Mesodermal cell (in vitro differentiated cells): ENCODE results near the gene CACNB1.

Experiments used
- H3K27ac ChIP-seq: 2 replicates; pipeline ENCODE4 v1.7.0; 2013; ENCODE audit warnings: mild to moderate bottlenecking, low read depth, low read length, moderate library complexity; ENCODE audit not compliant: severe bottlenecking
- H3K36me3 ChIP-seq: 2 replicates; pipeline ENCODE4 v1.7.1; 2013; ENCODE audit warnings: mild to moderate bottlenecking, low read length, moderate library complexity; ENCODE audit not compliant: control insufficient read depth, insufficient read depth
- H3K4me1 ChIP-seq: one replicate; pipeline ENCODE4 v1.7.1; 2013; ENCODE audit warnings: mild to moderate bottlenecking, low read length; ENCODE audit not compliant: insufficient read depth, control insufficient read depth, poor library complexity, severe bottlenecking
- H3K4me3 ChIP-seq: 2 replicates; pipeline ENCODE4 v1.7.0; 2013; ENCODE audit warnings: low read length, control low read depth, mild to moderate bottlenecking; ENCODE audit not compliant: insufficient read depth, poor library complexity, severe bottlenecking; ENCODE audit errors: extremely low read depth
- H3K9me3 ChIP-seq: 2 replicates; pipeline ENCODE4 v1.7.1; 2013; ENCODE audit warnings: mild to moderate bottlenecking, low read length, moderate library complexity; ENCODE audit not compliant: control insufficient read depth
- WGBS, 2 experiments: methylation state at CpG; one replicate each; pipeline ENCODE4 v1.1.5; 2013; ENCODE audit warnings: missing lambda C conversion rate in 2 of 2; ENCODE audit not compliant: insufficient coverage in 2 of 2; 5-methylcytosine and 5-hydroxymethylcytosine counted together

CACNB1 gene

DNA sequence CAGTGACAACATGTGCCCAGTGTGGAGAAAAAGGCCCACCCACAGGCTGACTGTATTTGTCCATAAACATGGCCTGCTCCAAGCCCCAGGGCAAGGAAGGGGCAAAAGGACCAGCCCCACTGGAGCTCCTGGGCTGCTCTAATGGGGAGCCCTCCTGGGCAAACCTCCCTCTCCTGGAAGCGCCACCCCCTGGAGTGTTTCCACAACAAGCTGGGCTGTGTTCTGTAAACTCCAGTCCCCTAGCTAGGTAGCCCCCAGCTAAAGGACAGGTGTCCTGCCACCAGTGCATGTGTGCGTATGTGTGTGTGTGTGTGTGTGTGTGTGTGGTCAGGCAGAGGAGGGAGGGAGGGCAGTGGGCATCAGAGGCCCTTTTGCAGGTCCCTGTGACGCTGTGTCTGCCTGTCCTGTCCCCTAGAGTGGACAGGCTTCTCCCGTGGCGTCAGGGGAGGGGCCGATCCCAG, 39.5 kb upstream of the CACNB1 start:
- Histone ChIP-seq H3K27ac (no peak overlapping the region), H3K36me3 (no peaks in the 10 kb centered on the region), H3K9me3 (no peaks in the 10 kb centered on the region), H3K4me3 (no peak overlapping the region), H3K4me1 (no peaks in the 10 kb centered on the region)
- 90 to 94% methylated on average over 3 to 5 of the region's 6 CpGs for WGBS, 2 experiments

DNA sequence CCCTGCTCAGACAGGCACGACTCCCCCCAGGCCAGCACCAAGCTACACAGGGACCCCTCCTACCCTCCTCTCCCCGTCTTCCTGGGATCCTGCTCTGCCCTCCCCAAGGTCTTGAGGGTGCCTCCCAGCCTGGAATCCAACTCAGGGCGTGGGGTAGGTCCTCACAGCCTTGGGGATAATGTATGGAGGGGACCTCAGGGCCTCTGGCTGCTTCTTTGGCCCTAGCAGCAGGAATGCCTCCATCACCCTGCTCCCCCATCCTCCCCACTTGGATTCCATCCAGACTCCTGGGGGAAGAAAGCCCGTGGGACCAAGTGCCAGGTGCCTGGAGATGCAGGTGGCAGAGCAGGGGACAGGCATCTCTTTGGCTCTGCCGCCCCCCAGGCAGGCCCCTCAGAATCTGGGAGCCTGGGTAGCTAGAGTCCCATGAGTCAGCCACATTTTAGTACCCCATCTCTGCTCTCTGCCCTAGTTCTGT, 39.0 kb upstream of the CACNB1 start:
- no peaks in the 10 kb centered on the region for H3K9me3 ChIP-seq
- WGBS, 2 experiments: 80 to 100% methylated on average over 1 of the region's 5 CpGs
- H3K36me3 ChIP-seq: no peaks in the 10 kb centered on the region
- H3K4me1 ChIP-seq: peaks cover 4% of the 10 kb centered on the region
- no peak overlapping the region for H3K27ac ChIP-seq
- no peak overlapping the region for H3K4me3 ChIP-seq

DNA sequence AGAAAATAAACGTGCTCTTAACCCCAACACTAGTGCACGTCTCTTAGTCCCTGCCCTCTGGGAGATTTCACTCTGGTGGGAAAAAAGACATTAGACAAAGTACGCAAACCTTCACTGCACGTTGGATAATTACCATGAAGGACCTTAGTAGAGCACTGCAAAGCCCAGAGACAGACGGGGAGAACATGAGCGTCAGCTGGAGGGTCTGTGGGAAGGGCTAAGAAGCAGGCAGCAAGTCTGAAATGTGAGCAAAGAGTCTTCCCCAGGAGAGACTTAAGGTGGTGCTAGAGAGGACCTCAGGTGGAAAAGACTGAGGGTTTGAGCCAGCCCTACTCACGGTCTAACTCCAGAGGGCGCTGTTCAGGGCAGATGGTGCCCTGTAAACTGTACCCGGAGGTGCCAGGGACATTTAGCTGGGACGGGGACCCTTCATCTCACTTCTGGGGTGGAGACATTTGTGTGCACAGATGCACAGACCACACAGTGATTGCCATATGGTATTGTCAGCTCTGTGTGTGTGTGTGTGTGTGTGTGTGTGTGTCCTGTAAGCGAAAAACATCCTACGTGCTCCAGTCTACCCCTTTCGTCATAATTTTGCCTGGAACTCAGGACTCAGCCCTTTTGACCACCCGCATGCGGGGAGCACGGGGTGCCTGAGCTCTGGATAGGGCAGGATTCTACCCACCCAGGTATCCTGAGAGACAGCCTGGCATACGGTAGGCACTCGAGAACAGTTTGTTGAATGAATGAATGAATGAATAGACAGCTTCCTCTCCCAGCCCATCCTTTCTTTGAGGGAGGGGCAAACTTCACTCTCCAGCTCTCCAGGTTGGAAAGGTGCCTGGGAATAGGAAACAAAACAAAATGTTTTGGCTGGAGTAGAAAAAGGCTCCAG, 38.3 kb upstream of the CACNB1 start:
- Histone ChIP-seq H3K4me3 (no peak overlapping the region), H3K9me3 (no peaks in the 10 kb centered on the region), H3K36me3 (no peaks in the 10 kb centered on the region), H3K27ac (no peak overlapping the region), H3K4me1 (peaks cover 6% of the 10 kb centered on the region)
- WGBS, 2 experiments: 42 to 46% methylated on average over 12 to 14 of the region's 18 CpGs

DNA sequence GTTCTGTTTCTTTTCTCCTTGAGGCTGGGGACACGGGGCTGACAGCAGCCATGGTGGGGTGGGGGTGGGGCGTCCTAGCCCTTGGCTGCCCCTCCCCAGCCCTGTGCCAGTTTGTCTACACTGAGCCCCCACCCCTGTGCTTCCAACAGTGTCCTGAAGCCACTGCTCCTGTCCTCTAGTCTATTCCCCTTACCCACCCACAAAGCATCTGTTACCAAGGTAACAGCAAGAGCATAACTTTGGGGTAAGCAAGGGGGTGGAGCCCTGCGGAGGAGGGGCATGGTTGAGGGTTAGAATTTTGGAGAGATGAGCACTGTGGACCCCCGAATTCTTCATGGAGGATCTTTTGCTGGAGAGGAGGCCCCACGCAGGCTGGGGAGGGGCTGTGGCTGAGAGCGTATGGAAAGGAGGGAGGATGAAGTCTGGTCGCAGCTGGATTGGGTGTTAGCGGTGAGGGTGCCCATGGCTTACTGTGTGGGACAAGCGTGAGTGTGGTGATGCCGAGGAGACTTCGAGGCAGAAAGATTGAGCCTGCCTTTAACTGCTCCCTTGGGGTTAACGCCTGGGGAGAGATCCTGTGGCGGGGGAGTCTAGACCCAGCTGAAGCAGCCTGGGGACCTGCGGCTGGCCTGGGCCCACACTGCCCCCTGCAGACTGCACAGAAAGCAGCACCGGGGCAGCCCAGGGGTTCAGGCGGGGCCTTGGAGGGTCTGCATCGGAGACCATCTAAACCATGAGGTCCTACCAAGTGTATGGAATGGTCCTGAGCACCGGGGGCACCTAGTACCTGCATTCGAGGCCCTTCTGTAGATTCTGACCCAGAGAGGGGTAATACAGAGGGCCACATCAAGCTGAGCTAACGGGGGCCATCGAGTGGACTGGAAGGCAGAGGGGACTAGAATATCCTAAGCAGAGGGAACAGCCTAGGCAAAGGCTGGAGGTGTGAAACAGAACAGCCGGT, 34.4 kb upstream of the CACNB1 start:
- Histone ChIP-seq H3K4me1 (peaks cover 10% of the 10 kb centered on the region), H3K4me3 (no peak overlapping the region), H3K36me3 (no peaks in the 10 kb centered on the region), H3K9me3 (no peaks in the 10 kb centered on the region), H3K27ac (peak overlapping the region; percentile 45)
- 30 to 31% methylated on average over 15 to 20 of the region's 22 CpGs for WGBS, 2 experiments

DNA sequence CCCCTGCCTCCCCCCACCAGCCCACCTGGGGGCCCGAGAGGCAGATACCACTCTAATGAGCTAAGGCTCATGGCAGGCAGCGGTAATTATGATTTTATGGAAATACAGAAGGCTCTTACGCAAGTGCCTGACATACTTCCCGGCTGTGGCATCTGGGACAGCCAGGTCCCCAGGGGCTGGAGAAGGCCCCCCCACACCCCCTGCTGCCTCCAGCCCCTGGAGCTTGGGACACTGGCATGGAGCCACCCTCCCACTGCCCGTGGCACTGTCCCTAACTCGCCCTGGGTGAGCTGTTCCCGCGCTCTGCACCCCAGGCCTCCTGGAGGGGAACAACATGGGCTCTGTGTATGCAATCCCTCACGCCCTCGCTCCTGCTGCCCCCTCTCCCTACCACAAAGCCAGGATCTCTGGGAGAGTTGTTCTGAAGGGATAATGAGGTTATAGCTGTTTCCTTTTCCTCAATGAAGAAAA, 33.7 kb upstream of the CACNB1 start:
- Histone ChIP-seq H3K4me3 (no peak overlapping the region), H3K9me3 (no peaks in the 10 kb centered on the region), H3K36me3 (no peaks in the 10 kb centered on the region), H3K4me1 (peaks cover 10% of the 10 kb centered on the region), H3K27ac (peak overlapping the region; percentile 45)
- 85 to 94% methylated on average over 2 to 3 of the region's 10 CpGs for WGBS, 2 experiments

DNA sequence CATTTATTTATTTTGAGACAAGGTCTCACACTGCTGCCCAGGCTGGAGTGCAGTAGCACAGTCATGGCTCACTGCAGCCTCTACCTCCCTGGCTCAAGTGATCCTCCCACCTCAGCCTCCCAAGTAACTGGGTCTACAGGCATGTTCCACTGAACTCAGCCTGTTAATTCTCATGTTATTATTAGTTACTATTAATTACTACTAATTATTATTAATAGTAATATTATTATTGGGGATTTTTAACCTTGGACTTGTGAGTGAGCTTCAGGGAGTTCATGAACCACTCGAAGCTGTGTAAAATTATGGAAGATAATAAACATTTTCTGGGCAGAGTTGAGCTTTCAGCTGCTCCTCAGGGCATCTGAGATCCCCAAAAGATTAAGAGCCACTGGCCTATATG, 32.9 kb upstream of the CACNB1 start:
- WGBS, 2 experiments: no CpG with 5 or more reads among the region's 1 CpG

DNA sequence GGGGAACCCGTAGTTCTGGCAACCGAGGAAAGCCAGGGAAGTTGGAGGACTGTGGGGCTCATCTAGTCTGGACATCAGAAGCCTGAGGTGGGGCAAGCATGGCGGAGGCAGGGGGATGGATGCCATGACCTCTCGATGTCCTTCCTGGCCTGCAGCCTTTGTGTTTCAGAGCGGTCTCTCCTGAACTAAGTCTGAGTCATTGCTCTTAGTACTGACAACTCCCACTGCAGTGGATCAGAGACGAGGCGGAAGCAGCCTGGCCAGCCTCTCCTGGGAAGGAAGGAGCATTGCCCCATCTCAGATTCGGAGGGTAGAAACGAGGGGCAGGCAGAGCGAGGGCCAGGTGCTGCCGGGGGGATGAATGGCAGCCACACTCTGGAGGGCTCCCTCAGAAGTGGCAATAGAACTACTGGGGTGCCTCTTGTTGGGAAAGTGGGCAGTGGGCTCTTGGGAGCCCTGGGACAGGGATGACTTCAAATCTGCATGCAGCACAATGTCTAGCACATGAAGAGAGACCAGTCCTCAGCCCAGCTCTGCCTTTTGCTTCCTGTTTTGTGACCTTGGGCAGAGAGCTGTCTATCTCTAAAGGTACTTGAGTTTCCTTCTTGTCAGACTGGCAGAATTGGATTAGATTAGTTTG, 31.9 kb upstream of the CACNB1 start:
- Histone ChIP-seq H3K4me3 (no peak overlapping the region), H3K36me3 (no peaks in the 10 kb centered on the region), H3K4me1 (peaks cover 10% of the 10 kb centered on the region), H3K27ac (no peak overlapping the region), H3K9me3 (no peaks in the 10 kb centered on the region)
- WGBS, 2 experiments: 62 to 75% methylated on average over 8 to 10 of the region's 11 CpGs

More for the DNA sequence above, 32.9 kb upstream of the CACNB1 start:
- H3K9me3 ChIP-seq: no peaks in the 10 kb centered on the region
- H3K36me3 ChIP-seq: no peaks in the 10 kb centered on the region
- peaks cover 10% of the 10 kb centered on the region for H3K4me1 ChIP-seq
- no peak overlapping the region for H3K27ac ChIP-seq
- no peak overlapping the region for H3K4me3 ChIP-seq

DNA sequence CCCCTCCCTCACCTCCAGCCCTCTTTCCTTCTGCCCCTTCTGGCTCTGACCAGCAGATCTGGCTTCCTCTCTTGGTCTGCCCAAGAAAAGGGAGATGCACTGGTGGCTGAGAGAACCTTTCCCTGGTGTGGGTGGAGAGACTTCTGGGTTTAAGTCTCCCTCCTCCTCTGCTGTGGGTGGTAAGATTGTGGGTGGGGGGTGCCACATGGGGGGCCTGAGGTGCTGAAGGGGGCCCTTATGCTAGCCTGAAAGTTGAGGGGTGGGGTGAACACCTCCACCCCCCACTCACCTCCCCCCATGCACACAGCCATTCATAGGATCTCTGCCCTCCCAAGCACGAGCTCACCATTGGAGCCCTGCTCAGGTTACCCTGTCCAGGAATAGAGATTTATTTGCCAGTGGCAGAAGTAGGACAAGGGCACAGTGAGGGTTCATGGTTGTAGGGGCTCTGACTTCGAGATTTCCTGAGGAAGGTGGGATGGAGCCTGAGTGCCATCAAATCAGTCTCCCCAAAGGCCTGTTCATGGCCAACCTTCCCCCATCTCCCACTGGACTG, 30.0 kb upstream of the CACNB1 start:
- Histone ChIP-seq H3K36me3 (no peaks in the 10 kb centered on the region), H3K4me1 (peaks cover 10% of the 10 kb centered on the region), H3K4me3 (no peak overlapping the region), H3K27ac (no peak overlapping the region), H3K9me3 (no peaks in the 10 kb centered on the region)
- 80 to 100% methylated on average over 1 of the region's 2 CpGs for WGBS, 2 experiments

DNA sequence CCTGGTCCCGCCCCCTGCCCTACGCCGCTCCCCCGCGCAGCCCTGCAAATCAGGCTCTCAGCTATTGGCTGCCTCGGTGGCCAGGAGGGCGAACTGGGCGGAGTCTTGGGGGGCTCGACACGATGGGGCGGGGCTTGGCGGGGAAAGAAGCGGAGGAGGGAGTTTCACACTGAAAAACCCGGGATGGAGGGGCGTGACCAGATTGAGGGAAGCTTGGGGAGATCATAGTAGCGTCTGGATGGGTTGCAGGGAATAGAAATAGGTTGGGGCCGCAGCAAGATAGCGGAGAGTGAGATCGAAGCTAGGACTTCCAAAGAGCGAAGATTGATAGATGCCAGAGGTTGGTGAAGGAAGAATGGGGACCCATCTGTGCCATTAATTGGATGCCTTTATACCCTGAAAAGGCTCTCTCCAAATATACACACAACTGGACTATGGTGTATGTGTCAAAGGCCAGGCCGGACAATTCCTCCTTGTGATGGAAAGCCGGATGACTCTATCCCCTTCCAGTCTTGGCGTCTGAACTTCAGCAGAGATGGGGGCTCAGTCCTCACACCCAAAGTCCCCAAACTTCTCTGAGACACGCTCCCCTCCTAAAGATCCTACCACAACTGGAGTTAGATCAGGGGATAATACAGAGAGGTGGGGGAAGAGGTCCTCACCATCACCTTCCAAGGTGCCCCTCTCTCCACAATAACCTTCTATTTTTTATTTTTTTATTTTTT, 28.7 kb upstream of the CACNB1 start:
- H3K9me3 ChIP-seq: no peaks in the 10 kb centered on the region
- peaks cover 3% of the 10 kb centered on the region for H3K4me1 ChIP-seq
- no peak overlapping the region for H3K27ac ChIP-seq
- 15 to 16% methylated on average over 15 to 23 of the region's 24 CpGs for WGBS, 2 experiments
- peak overlapping the region; percentile 31 for H3K4me3 ChIP-seq
- no peaks in the 10 kb centered on the region for H3K36me3 ChIP-seq
